Activated CD8-positive, alpha-beta memory T cell treated with anti-CD3 and anti-CD28 coated beads, Interleukin-2, amount 10 ng/mL, durations not matched to agents 7 days and 5 days (primary cell): ENCODE measurements around the gene HIVEP2. TPM values are rescaled to one million over a fixed set of nuclear protein-coding genes. Genes with fewer than 3 reads are reported as not detected.

Experiments
- ATAC-seq: fragments of 150-1000 bp; cut with Tn5 transposase; one replicate; pipeline ENCODE4 v1.10.0; 2021; ENCODE audit warnings: moderate library complexity
- CTCF ChIA-PET: fragments of 350-600 bp; sonication (Branson Sonifier 250); formaldehyde crosslinking; loops from one replicate; lab custom pipeline; 2021; ENCODE audit warnings: antibody characterized with exemption; lab: Charles Lee
- DNase-seq: peaks from one replicate; pipeline ENCODE4 v3.0.0-alpha.2; 2020
- H3K27ac Mint-ChIP-seq: one replicate; pipeline ENCODE4 v1.8.0; 2021; ENCODE audit warnings: mild to moderate bottlenecking, mixed read lengths
- H3K27me3 Mint-ChIP-seq: one replicate; pipeline ENCODE4 v1.8.0; 2021; ENCODE audit warnings: mixed read lengths
- H3K36me3 Mint-ChIP-seq: one replicate; pipeline ENCODE4 v1.8.0; 2021; ENCODE audit warnings: mild to moderate bottlenecking, mixed read lengths
- H3K4me1 Mint-ChIP-seq: one replicate; pipeline ENCODE4 v1.8.0; 2021; ENCODE audit warnings: mixed read lengths
- H3K4me3 Mint-ChIP-seq: one replicate; pipeline ENCODE4 v1.8.0; 2021; ENCODE audit warnings: mild to moderate bottlenecking, moderate library complexity, mixed read lengths
- H3K9me3 Mint-ChIP-seq: one replicate; pipeline ENCODE4 v1.8.0; 2022; ENCODE audit warnings: low read depth, mixed read lengths
- total RNA-seq, 2 experiments: library from RNA; stranded (reverse); gene quantifications; one replicate each; pipeline ENCODE4 v1.2.3, GENCODE V29; 2021

The HIVEP2 gene
- total RNA-seq, 2 experiments from 2014 or later, result 24.1 to 28.8 TPM

GRCh38 chr6:142954844-142955243, 9.9 kb upstream of the HIVEP2 start:
- H3K4me3 Mint-ChIP-seq, result no peak overlapping the region
- no peaks in the 10 kb centered on the region for H3K9me3 Mint-ChIP-seq
- DNase-seq (no peak), ATAC-seq (no peak)
- H3K4me1 Mint-ChIP-seq, result peaks cover 2% of the 10 kb centered on the region
- CTCF ChIA-PET, result no interaction called here
- no peak overlapping the region for H3K27ac Mint-ChIP-seq
- no peaks in the 10 kb centered on the region for H3K36me3 Mint-ChIP-seq
- H3K27me3 Mint-ChIP-seq, result no peaks in the 10 kb centered on the region

- Mint-ChIP-seq H3K4me1 (peaks cover 2% of the 10 kb centered on the region), H3K9me3 (no peaks in the 10 kb centered on the region), H3K27ac (no peak overlapping the region), H3K4me3 (no peak overlapping the region), H3K27me3 (no peaks in the 10 kb centered on the region), H3K36me3 (no peaks in the 10 kb centered on the region)
- CTCF ChIA-PET, result no interaction called here
- DNase-seq, result no peak
- ATAC-seq, result no peak
These were observed 8.6 kb upstream of the HIVEP2 start for GRCh38 chr6:142953373-142954273.

GRCh38 chr6:142952614-142953013, 7.6 kb upstream of the HIVEP2 start:
- Mint-ChIP-seq H3K36me3 (no peaks in the 10 kb centered on the region), H3K27ac (no peak overlapping the region), H3K9me3 (no peaks in the 10 kb centered on the region), H3K27me3 (no peaks in the 10 kb centered on the region), H3K4me1 (peaks cover 7% of the 10 kb centered on the region), H3K4me3 (no peak overlapping the region)
- ATAC-seq (no peak), DNase-seq (no peak)
- CTCF ChIA-PET, result no interaction called here

GRCh38 chr6:142950291-142950690, 5.3 kb upstream of the HIVEP2 start:
- CTCF ChIA-PET, result no interaction called here
- DNase-seq, result no peak
- no peak for ATAC-seq
- Mint-ChIP-seq H3K27me3 (no peaks in the 10 kb centered on the region), H3K36me3 (no peaks in the 10 kb centered on the region), H3K9me3 (no peaks in the 10 kb centered on the region), H3K4me3 (no peak overlapping the region), H3K4me1 (peaks cover 9% of the 10 kb centered on the region), H3K27ac (no peak overlapping the region)

- H3K4me3 Mint-ChIP-seq, result peak overlapping the region; percentile 89
- ATAC-seq, result peak; percentile 5
- no peaks in the 10 kb centered on the region for H3K36me3 Mint-ChIP-seq
- no peaks in the 10 kb centered on the region for H3K9me3 Mint-ChIP-seq
- DNase-seq, result peak; percentile 66
- CTCF ChIA-PET, result interaction anchor here (0.9 to 1.6 kb wide), 4 partner anchors 12 to 128 kb away, joined by 4 to 7 read pairs (median 6); no protein-coding TSS in a partner anchor
- peak overlapping the region; percentile 97 for H3K27ac Mint-ChIP-seq
- H3K27me3 Mint-ChIP-seq, result no peaks in the 10 kb centered on the region
- H3K4me1 Mint-ChIP-seq, result peaks cover 18% of the 10 kb centered on the region
These were observed 2.9 kb upstream of the HIVEP2 start for GRCh38 chr6:142947714-142948480.

GRCh38 chr6:142946924-142947713, 2.1 kb upstream of the HIVEP2 start:
- ATAC-seq, result peak; percentile 47
- Mint-ChIP-seq H3K4me3 (peak overlapping the region; percentile 89), H3K4me1 (peaks cover 24% of the 10 kb centered on the region), H3K9me3 (no peaks in the 10 kb centered on the region), H3K27me3 (no peaks in the 10 kb centered on the region), H3K27ac (peak overlapping the region; percentile 97), H3K36me3 (no peaks in the 10 kb centered on the region)
- CTCF ChIA-PET, result interaction anchor here (0.9 to 2.3 kb wide), 8 partner anchors 11 to 127 kb away, joined by 3 to 10 read pairs (median 5); no protein-coding TSS in a partner anchor
- peak; percentile 87 for DNase-seq

GRCh38 chr6:142946181-142946923, 1.4 kb upstream of the HIVEP2 start:
- Mint-ChIP-seq H3K27ac (peak overlapping the region; percentile 96), H3K4me3 (peak overlapping the region; percentile 84), H3K36me3 (no peaks in the 10 kb centered on the region), H3K4me1 (peaks cover 31% of the 10 kb centered on the region), H3K9me3 (no peaks in the 10 kb centered on the region), H3K27me3 (no peaks in the 10 kb centered on the region)
- DNase-seq (peak; percentile 92), ATAC-seq (peak; percentile 32)
- CTCF ChIA-PET, result interaction anchor here (0.9 to 2.3 kb wide), 8 partner anchors 10 to 126 kb away, joined by 3 to 10 read pairs (median 5); no protein-coding TSS in a partner anchor

- CTCF ChIA-PET, result interaction anchor here (0.6 to 2.3 kb wide), 5 partner anchors 10 to 126 kb away, joined by 3 to 10 read pairs (median 4); no protein-coding TSS in a partner anchor
- no peaks in the 10 kb centered on the region for H3K9me3 Mint-ChIP-seq
- ATAC-seq (peak; percentile 9), DNase-seq (peak; percentile 73)
- no peaks in the 10 kb centered on the region for H3K27me3 Mint-ChIP-seq
- no peaks in the 10 kb centered on the region for H3K36me3 Mint-ChIP-seq
- H3K27ac Mint-ChIP-seq, result peak overlapping the region; percentile 96
- H3K4me1 Mint-ChIP-seq, result peaks cover 39% of the 10 kb centered on the region
- peak overlapping the region; percentile 84 for H3K4me3 Mint-ChIP-seq
These were observed 637 bp upstream of the HIVEP2 start for GRCh38 chr6:142945446-142946180.

- CTCF ChIA-PET, result interaction anchor here (1.0 to 2.3 kb wide), 10 partner anchors 9 to 99 kb away, joined by 3 to 10 read pairs (median 4); no protein-coding TSS in a partner anchor
- no peaks in the 10 kb centered on the region for H3K9me3 Mint-ChIP-seq
- H3K4me3 Mint-ChIP-seq, result peak overlapping the region; percentile 84
- no peaks in the 10 kb centered on the region for H3K36me3 Mint-ChIP-seq
- H3K4me1 Mint-ChIP-seq, result peaks cover 48% of the 10 kb centered on the region
- peak; percentile 35 for ATAC-seq
- DNase-seq, result peak; percentile 95
- H3K27me3 Mint-ChIP-seq, result no peaks in the 10 kb centered on the region
- peak overlapping the region; percentile 96 for H3K27ac Mint-ChIP-seq
These were observed 590 bp downstream of the HIVEP2 start for GRCh38 chr6:142944124-142945048.

GRCh38 chr6:142943711-142944123, 1.3 kb downstream of the HIVEP2 start:
- Mint-ChIP-seq H3K9me3 (no peaks in the 10 kb centered on the region), H3K27ac (peak overlapping the region; percentile 96), H3K4me1 (peaks cover 54% of the 10 kb centered on the region), H3K4me3 (peak overlapping the region; percentile 84), H3K27me3 (no peaks in the 10 kb centered on the region), H3K36me3 (no peaks in the 10 kb centered on the region)
- no peak for ATAC-seq
- CTCF ChIA-PET, result interaction anchor here (1.0 to 1.6 kb wide), 10 partner anchors 9 to 98 kb away, joined by 3 to 9 read pairs (median 4); no protein-coding TSS in a partner anchor
- peak; percentile 67 for DNase-seq

GRCh38 chr6:142942805-142943227, 2.2 kb downstream of the HIVEP2 start:
- CTCF ChIA-PET, result interaction anchor here (1.0 to 2.0 kb wide), 10 partner anchors 8 to 97 kb away, joined by 3 to 9 read pairs (median 4); no protein-coding TSS in a partner anchor
- no peak for ATAC-seq
- H3K4me3 Mint-ChIP-seq, result peak overlapping the region; percentile 84
- peak overlapping the region; percentile 96 for H3K27ac Mint-ChIP-seq
- H3K9me3 Mint-ChIP-seq, result no peaks in the 10 kb centered on the region
- no peak for DNase-seq
- H3K4me1 Mint-ChIP-seq, result peaks cover 59% of the 10 kb centered on the region
- peaks cover 5% of the 10 kb centered on the region for H3K36me3 Mint-ChIP-seq
- H3K27me3 Mint-ChIP-seq, result no peaks in the 10 kb centered on the region
